HepG2 (cell line): ENCODE measurements around the gene NT5DC1. TPM values are rescaled to one million over a fixed set of nuclear protein-coding genes. Genes with fewer than 3 reads are reported as not detected.
A peak's percentile ranks its signal among the peaks of the same experiment; 100 is the strongest.

ENCODE experiments used
- ATAC-seq: fragments of 200-7000 bp; cut with Tn5 transposase; 3 replicates; pipeline ENCODE4 v1.9.1; 2020; ENCODE audit warnings: mild to moderate bottlenecking, moderate library complexity
- BruUV-seq: library from RNA; stranded (reverse); fragments of 400-500 nt; replicated peaks from 2 replicates; lab custom pipeline; 2021; lab: Mats Ljungman, UMichigan
- CTCF ChIA-PET: fragments of 300-600 bp; formaldehyde crosslinking; extraction: SDS; loops from one replicate; lab custom pipeline; 2021; ENCODE audit warnings: low total read pairs, inconsistent platforms, low intra/inter-chr PET ratio; lab: Yijun Ruan, JAX
- POLR2A ChIA-PET: fragments of 350-600 bp; sonication (Branson Sonifier 250); formaldehyde crosslinking; loops from one replicate; lab custom pipeline; 2020; ENCODE audit warnings: antibody characterized with exemption, inconsistent platforms; lab: Yijun Ruan, JAX
- DNase-seq: peaks from one replicate; pipeline ENCODE4 v3.0.0-alpha.2; 2015; ENCODE audit warnings: low spot score
- FAIRE-seq: peaks from 3 replicates; lab custom pipeline; 2011; peaks lifted over from hg19 to GRCh38; lab: Jason Lieb, UNC
- H2AFZ ChIP-seq: one replicate; pipeline ENCODE4 v1.6.1; 2011; ENCODE audit warnings: low read length, inconsistent platforms
- H3K27ac ChIP-seq: fragments of 300-600 bp; 3 replicates; pipeline ENCODE4 v1.8.0; 2011; ENCODE audit warnings: mixed run types, mild to moderate bottlenecking, mixed read lengths, low read length, inconsistent platforms; ENCODE audit not compliant: insufficient read depth; ENCODE audit errors: extremely low read length
- H3K27me3 ChIP-seq, 2 experiments: fragments of 200-600 bp in 1 of 2; 2 replicates in 1 of 2; 3 replicates in 1 of 2; pipeline versions ENCODE4 v1.6.0 to v1.8.0; 2011; ENCODE audit warnings: low read length in 2 of 2, mild to moderate bottlenecking in 2 of 2, moderate library complexity in 2 of 2, inconsistent platforms in 1 of 2; ENCODE audit not compliant: insufficient read depth in 2 of 2, control insufficient read depth in 1 of 2
- H3K36me3 ChIP-seq, 2 experiments: fragments of 200-600 bp in 1 of 2; replicated peaks in 1 of 2; 2 replicates in 1 of 2; 3 replicates in 1 of 2; pipeline versions ENCODE4 v1.5.1 to v1.8.0; 2011; ENCODE audit warnings: low read length in 2 of 2, inconsistent platforms in 1 of 2; ENCODE audit not compliant: insufficient read depth in 2 of 2, control insufficient read depth in 1 of 2
- H3K4me1 ChIP-seq: 2 replicates; pipeline ENCODE4 v1.5.1; 2012; ENCODE audit warnings: low read length, inconsistent platforms; ENCODE audit not compliant: insufficient read depth
- H3K4me2 ChIP-seq: 2 replicates; pipeline ENCODE4 v1.6.0; 2011; ENCODE audit warnings: low read depth, low read length, inconsistent platforms
- H3K4me3 ChIP-seq, 3 experiments: fragments of 200-600 bp in 1 of 3; sonication (generic), shearing (Covaris generic) in 1 of 3; replicated peaks in 1 of 3; 2 replicates each; pipeline ENCODE4 v1.5.1; 2011 to 2016; ENCODE audit warnings: low read length in 3 of 3, inconsistent platforms in 2 of 3, low read depth in 2 of 3, mild to moderate bottlenecking in 2 of 3, control low read depth in 1 of 3, mixed read lengths in 1 of 3; ENCODE audit not compliant: insufficient read depth in 1 of 3
- H3K79me2 ChIP-seq: one replicate; pipeline ENCODE4 v1.6.1; 2011; ENCODE audit warnings: low read length, inconsistent platforms; ENCODE audit not compliant: insufficient read depth
- H3K9ac ChIP-seq: 2 replicates; pipeline ENCODE4 v1.6.0; 2011; ENCODE audit warnings: mild to moderate bottlenecking, low read depth, low read length, inconsistent platforms; ENCODE audit not compliant: insufficient read depth
- H3K9me3 ChIP-seq: 2 replicates; pipeline ENCODE4 v1.5.1; 2012; ENCODE audit warnings: mild to moderate bottlenecking, low read length
- H4K20me1 ChIP-seq: 2 replicates; pipeline ENCODE4 v1.6.0; 2011; ENCODE audit warnings: inconsistent platforms, mild to moderate bottlenecking, low read length, moderate library complexity; ENCODE audit not compliant: insufficient read depth
- CTCF ChIP-seq: sonication (generic); formaldehyde crosslinking; IDR thresholded peaks from 2 replicates; pipeline ENCODE4 v1.5.0; 2020; ENCODE audit warnings: mild to moderate bottlenecking, missing genetic modification reagents, moderate library complexity
- DMAP1 ChIP-seq: IDR thresholded peaks from 2 replicates; pipeline ENCODE4 v1.6.1; 2016
- DZIP1 ChIP-seq: sonication (generic); formaldehyde crosslinking; IDR thresholded peaks from 2 replicates; pipeline ENCODE4 v1.5.0; 2020; ENCODE audit warnings: mild to moderate bottlenecking, missing genetic modification reagents
- GMEB1 ChIP-seq: sonication (generic); formaldehyde crosslinking; IDR thresholded peaks from 2 replicates; pipeline ENCODE4 v1.5.1; 2020; ENCODE audit warnings: missing genetic modification reagents, mild to moderate bottlenecking, borderline replicate concordance
- HNF4A ChIP-seq: sonication (generic); formaldehyde crosslinking; IDR thresholded peaks from 2 replicates; pipeline ENCODE4 v1.4.0; 2020; ENCODE audit warnings: missing genetic modification reagents
- HNRNPH1 ChIP-seq: fragments of 200-400 bp; formaldehyde crosslinking; optimal IDR thresholded peaks from 2 replicates; pipeline ENCODE3; 2017; ENCODE audit warnings: mild to moderate bottlenecking, low read depth, low read length
- TRIM22 ChIP-seq: fragments of 450-650 bp; IDR thresholded peaks from 2 replicates; pipeline ENCODE4 v1.6.1; 2017
- ZBTB8A ChIP-seq: sonication (generic); formaldehyde crosslinking; IDR thresholded peaks from 2 replicates; pipeline ENCODE4 v1.4.0; 2020; ENCODE audit warnings: mild to moderate bottlenecking, low read depth, missing genetic modification reagents, borderline replicate concordance
- ZNF24 ChIP-seq: fragments of 450-650 bp; IDR thresholded peaks from 2 replicates; pipeline ENCODE4 v1.6.1; 2017; ENCODE audit warnings: antibody characterized with exemption, mild to moderate bottlenecking
- ZNF317 ChIP-seq: sonication (generic); formaldehyde crosslinking; IDR thresholded peaks from 2 replicates; pipeline ENCODE4 v1.5.0; 2020; ENCODE audit warnings: mild to moderate bottlenecking, missing genetic modification reagents
- ZNF431 ChIP-seq: sonication (generic); formaldehyde crosslinking; IDR thresholded peaks from 2 replicates; pipeline ENCODE4 v1.9.0; 2022; ENCODE audit warnings: missing genetic modification reagents, low read depth, mild to moderate bottlenecking, borderline replicate concordance
- WGBS: methylation state at CpG from one replicate; pipeline ENCODE4 v1.1.6; 2017; ENCODE audit warnings: low lambda C conversion rate; 5-methylcytosine and 5-hydroxymethylcytosine counted together
- in situ Hi-C: cut with HindIII; loops from 2 replicates; pipeline ENCODE4 v1.10.0; 2017; ENCODE audit warnings: low pct_unique_long_range_greater_than_20kb; ENCODE audit not compliant: extremely low pct_ligation_motif_present
- intact Hi-C: fragments of 100-400 bp; cut with micrococcal nuclease; formaldehyde crosslinking; loops from one replicate; pipeline ENCODE4 v1.10.0; 2022; ENCODE audit not compliant: unreplicated experiment
- polyA plus RNA-seq, 8 experiments: library from polyadenylated mRNA; depleted of rRNA in 3 of 8; stranded (reverse) in 7 of 8; unstranded in 1 of 8; fragments of >200 nt; fragmentation: Illumina TruSeq in 4 of 8; extraction: Trizol in 4 of 8; gene quantifications; 2 replicates each; pipeline versions ENCODE4 v1.2.1 to v1.2.3, GENCODE V29; 2011 to 2016; ENCODE audit warnings: low read depth in 4 of 8, missing spikeins in 1 of 8, mixed read lengths in 1 of 8; ENCODE audit not compliant: insufficient read depth in 1 of 8
- total RNA-seq, 5 experiments: library from RNA; depleted of rRNA; stranded (reverse); fragments of >200 nt; fragmentation: Illumina TruSeq; extraction: Trizol; gene quantifications; 2 replicates each; pipeline ENCODE4 v1.2.3, GENCODE V29; 2016; ENCODE audit warnings: low read depth in 1 of 5

The NT5DC1 gene
- total and polyA plus RNA-seq, 2 of the 13 experiments (the other 11 are each of a cell fraction or from before 2014, with no cell fraction given) = 27.0 to 56.1 TPM

GRCh38 chr6:116218172-116218633 lies 117.5 kb downstream of the NT5DC1 start:
- no peak overlapping the region for H3K4me3 ChIP-seq
- in situ Hi-C loops = no loop called here
- FAIRE-seq = peak; percentile 34
- no peak overlapping the region for H3K9ac ChIP-seq
- DNase-seq = no peak
- WGBS = 52% methylated on average over 3 of the region's 3 CpGs
- no peak overlapping the region for H2AFZ ChIP-seq
- BruUV-seq = no TSS peak
- H3K79me2 ChIP-seq = no peaks in the 10 kb centered on the region
- no peak overlapping the region for H3K4me2 ChIP-seq
- intact Hi-C loops = loop anchor here (2.0 to 10.0 kb wide), 2 partner anchors 29 to 103 kb away; no protein-coding TSS in a partner anchor
- H3K27me3 ChIP-seq = no peaks in the 10 kb centered on the region
- H3K9me3 ChIP-seq = no peaks in the 10 kb centered on the region
- no peak for ATAC-seq
- H3K27ac ChIP-seq = no peak overlapping the region
- ChIA-PET POLR2A (interaction anchor here (0.9 kb wide), 1 partner anchor 36 kb away, joined by 3 read pairs; the partner anchor contains the start of gene TSPYL4), CTCF (interaction anchor here (1.6 to 3.1 kb wide), 5 partner anchors 51 to 629 kb away, joined by 3 to 29 read pairs (median 11); no protein-coding TSS in a partner anchor)
- H4K20me1 ChIP-seq = 0 out of 2 replicates have a peak, but pooled peaks cover 3% of the 10 kb centered on the region
- peaks cover 0 to 3% of the 10 kb centered on the region in 2 experiments; a peak in 3 of 5 replicates for H3K36me3 ChIP-seq
- peaks cover 11% of the 10 kb centered on the region for H3K4me1 ChIP-seq
- TF ChIP-seq ZBTB8A (no peak), TRIM22 (no peak), ZNF24 (no peak), DMAP1 (CRISPR knock-in tag) (no peak), GMEB1 (CRISPR knock-in tag) (no peak), DZIP1 (CRISPR knock-in tag) (no peak), HNF4A (no peak), CTCF (CRISPR knock-in tag) (peak; percentile 38; the same call in 1 of the 2 replicates), ZNF317 (CRISPR knock-in tag) (no peak), ZNF431 (CRISPR knock-in tag) (no peak), HNRNPH1 (no peak)
